ENCODE data around the gene TIMP3.
"Not testable (repeated sequence)": the region's sequence is repeated elsewhere in the genome, so short reads cannot be mapped to it uniquely, and the experiment has no call there.

Gene TIMP3

DNA sequence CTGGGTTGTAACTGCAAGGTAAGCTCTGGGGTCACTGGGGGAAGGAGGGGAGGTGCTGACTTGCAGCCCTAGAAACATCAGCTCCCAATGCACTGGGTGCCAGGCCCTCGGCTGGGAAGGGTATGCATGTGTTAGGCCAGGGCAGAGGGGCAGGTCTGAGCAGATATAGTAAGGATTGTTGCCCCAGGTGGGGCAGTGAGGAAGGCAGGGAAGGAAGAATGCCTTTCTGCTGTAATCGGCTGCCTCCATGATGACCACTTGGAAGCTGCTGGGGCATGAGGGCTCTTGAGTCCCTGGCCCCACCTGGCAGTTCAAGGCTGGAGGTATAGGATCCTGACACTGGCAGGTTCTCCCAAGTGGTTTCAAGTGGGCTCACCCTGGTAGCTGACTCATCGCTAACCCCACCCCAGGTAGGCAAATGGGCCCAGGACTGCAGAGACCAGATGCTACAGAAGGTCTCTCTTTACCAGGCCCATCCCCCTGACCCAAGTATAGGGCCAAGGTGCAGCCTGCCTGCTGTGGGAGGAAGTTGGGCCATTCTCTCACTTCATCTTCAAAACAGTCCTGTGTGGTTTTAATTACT is 56.7 kb downstream of the TIMP3 start:
- DNase-seq: no peak

DNA sequence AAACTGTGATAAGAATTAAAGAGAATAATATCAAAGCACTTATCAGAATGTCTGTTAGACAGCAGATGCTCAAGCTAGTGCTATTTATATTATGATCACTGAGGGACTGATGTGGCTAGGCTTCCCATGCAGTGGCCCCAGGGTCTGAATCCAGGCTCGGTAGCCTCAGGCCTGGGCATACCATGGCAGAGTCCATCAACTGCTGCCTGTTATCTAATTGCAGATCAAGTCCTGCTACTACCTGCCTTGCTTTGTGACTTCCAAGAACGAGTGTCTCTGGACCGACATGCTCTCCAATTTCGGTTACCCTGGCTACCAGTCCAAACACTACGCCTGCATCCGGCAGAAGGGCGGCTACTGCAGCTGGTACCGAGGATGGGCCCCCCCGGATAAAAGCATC is 57.5 kb downstream of the TIMP3 start:
- no peak for DNase-seq

GRCh38 chr22:32859743-32860142 is 58.2 kb downstream of the TIMP3 start:
- no peak for DNase-seq

DNA sequence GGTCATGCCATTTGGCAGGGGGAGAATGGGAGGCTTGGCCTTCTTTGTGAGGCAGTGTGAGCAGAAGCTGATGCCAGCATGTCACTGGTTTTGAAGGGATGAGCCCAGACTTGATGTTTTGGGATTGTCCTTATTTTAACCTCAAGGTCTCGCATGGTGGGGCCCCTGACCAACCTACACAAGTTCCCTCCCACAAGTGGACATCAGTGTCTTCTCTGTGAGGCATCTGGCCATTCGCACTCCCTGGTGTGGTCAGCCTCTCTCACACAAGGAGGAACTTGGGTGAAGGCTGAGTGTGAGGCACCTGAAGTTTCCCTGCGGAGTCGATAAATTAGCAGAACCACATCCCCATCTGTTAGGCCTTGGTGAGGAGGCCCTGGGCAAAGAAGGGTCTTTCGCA is 59.8 kb downstream of the TIMP3 start:
- DNase-seq: no peak

DNA sequence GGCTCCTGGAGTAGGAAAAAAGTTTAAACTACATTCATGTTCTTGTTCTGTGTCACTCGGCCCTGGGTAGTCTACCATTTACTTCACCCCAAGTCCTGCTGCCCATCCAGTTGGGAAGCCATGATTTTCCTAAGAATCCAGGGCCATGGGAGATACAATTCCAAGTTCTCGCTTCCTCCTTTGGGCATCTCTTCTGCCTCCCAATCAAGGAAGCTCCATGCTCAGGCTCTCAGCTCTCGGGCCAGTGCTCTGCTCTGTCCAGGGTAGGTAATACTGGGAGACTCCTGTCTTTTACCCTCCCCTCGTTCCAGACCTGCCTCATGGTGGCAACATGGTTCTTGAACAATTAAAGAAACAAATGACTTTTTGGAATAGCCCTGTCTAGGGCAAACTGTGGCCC is 60.6 kb downstream of the TIMP3 start:
- no peak for DNase-seq

- DNase-seq: no peak
These were observed 61.6 kb downstream of the TIMP3 start for GRCh38 chr22:32862936-32863661.

- no peak for DNase-seq
These were observed 62.5 kb downstream of the TIMP3 start for GRCh38 chr22:32864041-32864440.

GRCh38 chr22:32864596-32864995 is 63.1 kb downstream of the TIMP3 start:
- DNase-seq: no peak

- DNase-seq: no peak
These were observed 65.4 kb downstream of the TIMP3 start for GRCh38 chr22:32866953-32867352.

DNA sequence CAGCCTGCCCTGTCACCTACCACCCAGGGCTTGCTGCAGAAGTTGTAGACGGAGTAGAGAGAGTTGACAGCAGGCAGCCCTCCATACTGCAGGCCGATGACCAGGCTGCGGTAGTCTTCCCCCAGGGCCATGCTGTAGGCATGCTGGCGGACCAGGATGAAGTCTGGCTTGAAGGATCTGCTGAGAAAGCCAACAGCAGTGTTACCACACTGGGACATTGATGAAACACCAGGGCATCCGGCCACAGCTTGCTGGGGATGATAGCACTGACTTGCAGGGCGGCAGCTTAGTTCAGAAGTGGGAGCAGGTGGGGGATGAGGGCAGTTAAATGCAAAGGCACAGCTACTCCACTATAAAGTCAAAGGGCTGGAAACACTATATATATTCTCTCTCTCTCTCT is 67.4 kb downstream of the TIMP3 start:
- no peak for DNase-seq

DNA sequence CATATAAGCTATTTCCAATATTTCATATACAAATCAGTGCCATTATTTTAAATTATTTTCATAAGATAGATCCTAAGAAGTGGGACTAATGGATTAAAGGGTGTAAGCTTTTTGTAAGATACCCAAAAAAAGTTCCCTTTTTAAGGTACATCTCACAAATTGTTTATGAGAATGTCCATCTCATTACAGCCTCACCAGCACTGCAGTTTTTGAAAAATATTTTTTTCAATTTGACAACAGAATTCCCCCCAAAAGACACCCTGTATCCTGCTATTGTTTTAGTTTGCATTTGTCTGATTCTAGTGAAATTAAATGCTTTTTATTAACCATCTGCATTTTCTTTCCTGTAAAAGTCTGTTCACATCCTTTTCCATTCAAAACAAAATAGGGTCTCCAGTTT is 69.0 kb downstream of the TIMP3 start:
- DNase-seq: no peak

DNA sequence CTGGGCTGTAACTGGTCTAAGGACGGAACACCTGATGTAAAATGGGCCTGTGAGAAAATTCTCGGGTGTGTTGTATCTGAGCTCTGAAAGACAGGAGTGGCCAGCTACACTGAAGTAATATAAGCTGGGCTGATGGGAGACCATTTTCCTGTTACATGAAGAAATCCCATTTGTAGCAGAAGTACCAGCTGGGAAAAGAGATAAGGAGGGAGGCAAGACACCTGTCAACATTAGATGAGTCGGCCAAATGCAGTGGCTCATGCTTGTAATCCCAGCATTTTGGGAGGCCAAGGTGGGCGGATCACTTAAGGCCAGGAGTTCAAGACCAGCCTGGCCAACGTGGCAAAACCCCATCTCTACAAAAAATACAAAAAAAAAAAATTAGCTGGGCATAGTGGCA is 72.1 kb downstream of the TIMP3 start:
- DNase-seq: not testable (repeated sequence)

DNA sequence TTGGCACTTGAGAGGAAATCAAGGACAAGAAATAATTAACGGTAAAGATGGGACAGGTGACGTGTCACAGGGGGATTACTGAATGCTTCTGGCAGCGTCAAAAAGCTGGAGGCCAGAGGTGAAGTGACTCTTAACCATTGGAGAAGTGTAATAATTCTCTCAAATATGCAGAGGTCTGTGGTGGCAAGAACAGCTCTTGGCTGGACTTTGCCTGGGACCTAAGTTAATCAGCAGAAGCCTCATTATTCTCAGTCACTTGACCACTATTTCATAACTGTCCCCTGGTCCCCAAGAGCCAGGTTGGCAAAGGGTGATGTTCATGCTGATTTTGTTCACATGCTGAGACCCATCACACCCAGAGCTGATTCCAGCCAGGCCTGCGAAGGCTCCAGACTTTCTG is 72.9 kb downstream of the TIMP3 start:
- no peak for DNase-seq

DNA sequence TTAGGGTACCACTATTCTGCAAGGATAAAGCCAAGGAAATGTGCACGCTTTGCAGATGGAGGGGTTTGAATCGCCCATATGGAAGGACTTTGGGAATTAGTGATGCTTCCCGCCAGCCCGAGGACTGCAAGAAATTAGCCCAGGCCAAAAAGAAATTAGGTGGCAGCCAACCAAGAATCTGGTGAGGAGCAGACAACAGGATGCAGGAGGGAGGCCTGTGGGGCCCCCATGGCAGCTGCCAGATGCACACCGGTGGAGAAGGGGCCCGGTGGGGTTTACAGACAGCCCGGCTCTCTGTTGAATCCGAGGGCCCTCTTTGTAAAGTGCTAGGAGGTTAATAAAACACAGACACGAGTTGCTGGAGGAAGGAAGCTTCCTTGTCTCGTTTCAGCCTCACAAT is 73.5 kb downstream of the TIMP3 start:
- DNase-seq: no peak

GRCh38 chr22:32876516-32876915 is 75.0 kb downstream of the TIMP3 start:
- no peak for DNase-seq

- DNase-seq: no peak
These were observed 75.7 kb downstream of the TIMP3 start for GRCh38 chr22:32877196-32877595.

- no peak for DNase-seq
These were observed 78.0 kb downstream of the TIMP3 start for GRCh38 chr22:32879550-32879949.

GRCh38 chr22:32880061-32880460 is 78.6 kb downstream of the TIMP3 start:
- DNase-seq: no peak

DNA sequence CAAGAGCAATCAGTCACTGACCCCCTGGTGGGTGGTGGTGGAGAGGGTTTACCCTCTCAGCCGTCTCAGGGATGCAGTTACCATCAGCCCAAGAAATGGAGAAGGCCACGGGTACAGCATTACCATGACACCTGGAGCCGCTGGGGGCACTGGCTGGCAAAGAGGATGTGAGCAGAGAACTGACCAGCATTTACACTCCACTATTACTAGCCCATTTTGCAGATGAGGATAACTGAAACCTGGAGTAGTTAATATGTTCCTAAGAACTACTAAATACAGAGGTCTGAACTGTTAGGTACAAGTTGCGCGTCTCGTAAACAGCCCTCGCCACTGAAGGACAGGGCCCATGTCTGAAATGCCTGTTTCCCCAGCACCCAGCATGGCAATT is 79.0 kb downstream of the TIMP3 start:
- DNase-seq: no peak

GRCh38 chr22:32880893-32881596 is 79.5 kb downstream of the TIMP3 start:
- DNase-seq: no peak

DNA sequence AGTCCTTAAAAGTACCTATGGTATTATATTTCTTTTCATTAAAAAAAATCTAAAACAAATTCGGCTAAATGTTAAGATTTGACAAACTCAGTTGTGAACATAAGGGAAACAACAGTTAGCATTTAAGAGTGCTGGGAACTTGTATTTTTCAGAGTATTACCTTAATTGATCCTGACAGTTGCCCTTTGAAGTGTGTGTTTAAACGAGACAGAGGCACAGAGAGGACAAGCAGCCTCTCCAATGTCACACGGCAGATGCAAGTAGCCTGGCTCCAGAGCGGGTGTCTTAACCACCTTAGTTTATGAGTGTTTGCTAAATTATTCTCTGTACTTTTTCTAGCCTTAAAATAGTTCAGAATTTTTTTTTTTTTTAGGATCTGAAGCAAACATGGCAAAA is 80.9 kb downstream of the TIMP3 start:
- DNase-seq: no peak

- no peak for DNase-seq
These were observed 81.4 kb downstream of the TIMP3 start for GRCh38 chr22:32882774-32883530.

DNA sequence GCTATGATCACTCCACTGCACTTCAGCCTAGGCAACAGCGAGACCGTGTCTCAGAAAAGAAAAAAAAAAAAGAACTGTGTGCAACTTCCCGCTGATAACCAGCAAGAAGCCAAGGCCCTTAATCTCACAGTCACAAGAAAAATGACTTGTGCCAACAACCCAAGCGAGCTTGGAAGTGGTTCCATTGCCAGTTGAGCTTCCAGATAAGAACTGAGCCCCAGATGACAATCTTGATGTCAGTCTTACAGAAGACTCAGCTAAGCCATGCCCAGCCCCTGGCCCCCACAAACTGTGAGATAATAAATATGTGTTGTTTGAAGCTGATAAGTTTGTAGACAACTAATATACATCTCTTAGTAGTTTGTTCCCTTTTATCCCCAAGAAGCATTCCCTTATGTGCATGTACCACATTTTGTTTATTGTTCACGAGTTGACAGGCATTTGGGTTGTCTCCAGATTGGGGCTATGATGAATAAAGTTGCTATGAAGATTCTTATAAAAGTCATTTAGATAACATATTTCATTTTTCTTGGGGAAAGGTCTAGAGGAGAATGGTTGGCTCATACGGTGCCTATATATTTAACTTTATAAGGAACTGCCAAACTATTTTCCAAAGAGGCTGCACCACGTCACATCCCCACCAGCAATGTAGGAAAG is 85.9 kb downstream of the TIMP3 start:
- DNase-seq: no peak
